ENCODE data around the gene TMEM247.

GRCh38 chr2:46436800-46437199, 42.6 kb upstream of the TMEM247 start:
- TF ChIP-seq CTCF (IDR thresholded peaks at IDR 0.05; ENCODE audit: poor library complexity) (no peak), EZH2 (IDR thresholded peaks at IDR 0.05; ENCODE audit: borderline replicate concordance) (no peak)
